Stomach (tissue), 9 donors: ENCODE results near the gene LILRB1. TPM values are rescaled to one million over a fixed set of nuclear protein-coding genes. Genes with fewer than 3 reads are reported as not detected.
"Not testable (repeated sequence)": the region's sequence is repeated elsewhere in the genome, so short reads cannot be mapped to it uniquely, and the experiment has no call there.

Experiments
- DNase-seq, 2 donors: peaks; one replicate each; pipeline versions ENCODE4 v3.0.0 to v3.0.0-alpha.2; 2013 to 2019
- H3K27ac ChIP-seq, 5 donors: fragments of 200-600 bp in 4 of 5; sonication (generic) in 4 of 5; one replicate each; pipeline ENCODE4 v1.5.1; 2013 to 2019; ENCODE audit warnings: mild to moderate bottlenecking in 1 of 5, moderate library complexity in 1 of 5
- H3K27me3 ChIP-seq, 3 donors: fragments of 200-600 bp; sonication (generic); one replicate each; pipeline ENCODE4 v1.5.1; 2017 to 2019; ENCODE audit warnings: mixed run types in 1 of 3
- H3K36me3 ChIP-seq, 4 donors: fragments of 200-600 bp; sonication (generic); 1 replicate in 3 of 4; 2 replicates in 1 of 4; pipeline ENCODE4 v1.5.1; 2016 to 2019
- H3K4me1 ChIP-seq, 4 donors: fragments of 200-600 bp; sonication (generic); one replicate each; pipeline ENCODE4 v1.5.1; 2016 to 2019
- H3K4me3 ChIP-seq, 4 donors: fragments of 200-600 bp; sonication (generic) in 3 of 4; one replicate each; pipeline ENCODE4 v1.5.1; 2016 to 2019; ENCODE audit warnings: mild to moderate bottlenecking in 1 of 4
- H3K9me3 ChIP-seq, 4 donors: fragments of 200-600 bp; sonication (generic); one replicate each; pipeline ENCODE4 v1.5.1; 2016 to 2019
- CTCF ChIP-seq, 7 experiments: fragments of 450-650 bp in 4 of 7; fragments of 200-600 bp in 3 of 7; sonication (generic) in 3 of 7; IDR thresholded peaks; one replicate each; pipeline ENCODE4 v1.5.1; 2016 to 2019; ENCODE audit warnings: antibody characterized with exemption in 7 of 7, control low read depth in 2 of 7, mild to moderate bottlenecking in 1 of 7
- EP300 ChIP-seq: sonication (generic); formaldehyde crosslinking; IDR thresholded peaks from one replicate; pipeline ENCODE4 v1.6.1; 2017; ENCODE audit warnings: antibody characterized with exemption
- POLR2A ChIP-seq, 4 donors: fragments of 450-650 bp; IDR thresholded peaks; one replicate each; pipeline ENCODE4 v1.6.1; 2016; ENCODE audit warnings: antibody characterized with exemption in 4 of 4, control low read depth in 2 of 4, mild to moderate bottlenecking in 1 of 4, moderate library complexity in 1 of 4
- POLR2AphosphoS5 ChIP-seq, 3 donors: sonication (generic); formaldehyde crosslinking; IDR thresholded peaks; one replicate each; pipeline ENCODE4 v1.6.1; 2016; ENCODE audit warnings: antibody characterized with exemption in 3 of 3
- WGBS, 5 donors: extraction: QIAGEN DNeasy Blood & Tissue Kit in 3 of 5; methylation state at CpG; one replicate each; pipeline versions ENCODE4 v1.1.5 to v1.1.7; 2013 to 2018; 5-methylcytosine and 5-hydroxymethylcytosine counted together
- intact Hi-C: fragments of 100-400 bp; cut with DNase I; formaldehyde crosslinking; loops from one replicate; pipeline ENCODE4 v1.15.1; 2023; ENCODE audit warnings: low total_unique reads
- polyA plus RNA-seq, 3 donors: library from polyadenylated mRNA; stranded (reverse); fragments of 200-250 nt; gene quantifications; one replicate each; pipeline ENCODE4 v1.2.3, GENCODE V29; 2013
- total RNA-seq, 5 donors: library from RNA; depleted of rRNA; stranded (reverse); fragments of >200 nt; gene quantifications; one replicate each; pipeline versions ENCODE4 v1.1.0 to v1.2.3, GENCODE V29; 2014 to 2016
- donor health status: healthy with polysubstance abuse.
- donor health status: Bipolar disorder and iron deficiency.
- donor health status: healthy.

The LILRB1 gene
- total and polyA plus RNA-seq, 8 donors, result 0.37 to 50.8 (median 2.0) TPM; not detected in 1

DNA sequence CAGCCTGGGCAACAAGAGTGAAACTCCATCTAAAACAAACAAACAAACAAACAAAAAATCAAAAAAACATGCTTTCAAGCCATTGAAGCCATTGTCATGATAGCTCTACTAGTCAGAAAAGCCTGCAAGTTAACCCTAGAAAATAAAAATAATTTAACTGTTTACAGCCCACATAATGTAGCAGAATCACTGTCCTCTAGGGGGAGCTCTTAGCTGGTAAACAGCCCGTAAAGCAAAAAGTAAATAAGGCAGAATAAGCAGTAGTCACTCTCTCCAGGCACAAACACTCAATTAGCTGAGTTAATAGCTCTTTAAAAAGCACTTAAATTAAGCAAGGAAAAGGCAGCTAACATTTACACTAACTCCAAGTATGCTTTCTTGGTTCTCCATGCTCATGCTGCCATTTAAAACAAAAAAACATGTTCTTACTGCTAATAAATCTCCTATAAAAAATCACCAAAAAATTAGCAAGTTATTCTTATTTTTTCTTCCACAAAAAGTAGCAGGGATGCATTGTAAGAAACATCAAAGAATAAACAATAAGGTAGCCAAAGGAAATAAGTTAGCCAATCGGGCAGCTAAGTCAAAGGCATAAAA, 43.8 kb downstream of the LILRB1 start:
- Histone ChIP-seq H3K4me3 (no peak overlapping the region), H3K9me3 (no peaks in the 10 kb centered on the region), H3K4me1 (no peaks in the 10 kb centered on the region), H3K27ac (no peak overlapping the region), H3K27me3 (peaks cover 0 to 35% (median 12%) of the 10 kb centered on the region in 3 donors), H3K36me3 (no peaks in the 10 kb centered on the region)
- peak in 1 of 2 donors; percentile 33 for DNase-seq
- 41 to 49% (median 47%) methylated on average over 2 of the region's 2 CpGs for WGBS, 5 donors
- TF ChIP-seq CTCF (IDR thresholded peaks at IDR 0.05) (peak in 3 of 7 experiments; percentile 21 to 51 (median 26)), POLR2AphosphoS5 (IDR thresholded peaks at IDR 0.05) (no peak), POLR2A (IDR thresholded peaks at IDR 0.05) (no peak), EP300 (no peak)
- intact Hi-C loops, result loop anchor here (10.0 kb wide), 1 partner anchor 189 kb away; no protein-coding TSS in a partner anchor

- 21 to 30% (median 26%) methylated on average over 10 of the region's 10 CpGs for WGBS, 5 donors
- peaks cover 0 to 27% (median 9%) of the 10 kb centered on the region in 3 donors for H3K27me3 ChIP-seq
- H3K9me3 ChIP-seq, H3K27ac ChIP-seq, H3K36me3 ChIP-seq, H3K4me3 ChIP-seq, H3K4me1 ChIP-seq: not testable (repeated sequence)
- intact Hi-C loops, result loop anchor here (10.0 kb wide), 1 partner anchor 192 kb away; no protein-coding TSS in a partner anchor
- DNase-seq, result peak in 1 of 2 donors; percentile 68
- peak in 5 of 7 experiments; percentile 55 to 83 (median 75) for TF ChIP-seq CTCF (IDR thresholded peaks at IDR 0.05)
Observed at GRCh38 chr19:54676210-54676834, 46.0 kb downstream of the LILRB1 start.

DNA sequence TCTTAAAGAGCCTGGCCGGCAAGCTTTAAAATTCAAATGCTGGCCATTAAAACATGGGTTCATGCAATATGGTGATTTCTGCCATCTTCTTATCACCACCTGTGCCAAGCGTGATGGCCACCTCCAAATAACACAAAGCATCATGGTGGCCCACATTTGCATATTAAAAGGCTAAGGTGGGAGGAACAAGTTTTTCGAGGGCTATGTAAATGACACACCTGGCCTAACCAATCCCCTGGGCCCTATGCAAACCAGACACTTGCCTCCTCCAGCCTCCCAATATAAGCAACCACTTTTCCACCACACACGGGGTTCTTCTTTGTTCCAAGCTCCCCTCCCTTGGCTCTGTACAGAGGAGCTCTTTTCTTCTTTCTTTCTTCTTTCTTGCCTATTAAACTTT, 46.9 kb downstream of the LILRB1 start:
- TF ChIP-seq POLR2AphosphoS5 (IDR thresholded peaks at IDR 0.05), result no peak
- no peak for TF ChIP-seq POLR2A (IDR thresholded peaks at IDR 0.05)
- no peak for TF ChIP-seq EP300
- no peak for TF ChIP-seq CTCF (IDR thresholded peaks at IDR 0.05)
- DNase-seq, result no peak
- 47 to 74% (median 63%) methylated on average over 4 of the region's 4 CpGs for WGBS, 5 donors
- H3K36me3 ChIP-seq, result no peaks in the 10 kb centered on the region
- H3K27me3 ChIP-seq, result peaks cover 0 to 23% (median under 1%) of the 10 kb centered on the region in 3 donors
- H3K4me1 ChIP-seq, result no peaks in the 10 kb centered on the region
- no peak overlapping the region for H3K27ac ChIP-seq
- H3K9me3 ChIP-seq, result no peaks in the 10 kb centered on the region
- intact Hi-C loops, result loop anchor here (10.0 kb wide), 1 partner anchor 192 kb away; no protein-coding TSS in a partner anchor
- no peak overlapping the region for H3K4me3 ChIP-seq

GRCh38 chr19:54681596-54681995, 51.3 kb downstream of the LILRB1 start:
- H3K4me3 ChIP-seq, H3K9me3 ChIP-seq, H3K4me1 ChIP-seq, H3K27ac ChIP-seq, intact Hi-C loops, H3K36me3 ChIP-seq, DNase-seq: not testable (repeated sequence)
- WGBS, 5 donors, result 80 to 90% (median 86%) methylated on average over 12 of the region's 12 CpGs
- peaks cover 0 to 46% (median 0%) of the 10 kb centered on the region in 3 donors for H3K27me3 ChIP-seq

GRCh38 chr19:54682306-54682856, 52.1 kb downstream of the LILRB1 start:
- TF ChIP-seq POLR2A (IDR thresholded peaks at IDR 0.05) (no peak), EP300 (no peak), CTCF (IDR thresholded peaks at IDR 0.05) (no peak), POLR2AphosphoS5 (IDR thresholded peaks at IDR 0.05) (no peak)
- peaks cover 0 to 42% (median 0%) of the 10 kb centered on the region in 3 donors for H3K27me3 ChIP-seq
- no peaks in the 10 kb centered on the region for H3K4me1 ChIP-seq
- WGBS, 5 donors, result 54 to 66% (median 62%) methylated on average over 7 of the region's 7 CpGs
- H3K36me3 ChIP-seq, result no peaks in the 10 kb centered on the region
- no peak overlapping the region for H3K27ac ChIP-seq
- intact Hi-C loops, result no loop called here
- no peaks in the 10 kb centered on the region for H3K9me3 ChIP-seq
- no peak overlapping the region for H3K4me3 ChIP-seq
- DNase-seq, result no peak
